ENCODE results near the gene AGAP1. TPM values are rescaled to one million over a fixed set of nuclear protein-coding genes. Genes with fewer than 3 reads are reported as not detected.

The AGAP1 gene
- total RNA-seq, 1 donor from 2014 or later, result 22.3 TPM

- DNase-seq (ENCODE audit: extremely low read depth, low read depth, low spot score), result no peak
These were observed 280.5 kb downstream of the AGAP1 start for GRCh38 chr2:235774153-235774870.

- no peak for DNase-seq (ENCODE audit: extremely low read depth, low read depth, low spot score)
These were observed 282.7 kb downstream of the AGAP1 start for GRCh38 chr2:235776531-235776930.

- DNase-seq (ENCODE audit: extremely low read depth, low read depth, low spot score), result no peak
These were observed 285.6 kb downstream of the AGAP1 start for GRCh38 chr2:235779444-235779896.

GRCh38 chr2:235780401-235780800 lies 286.6 kb downstream of the AGAP1 start:
- no peak for DNase-seq (ENCODE audit: extremely low read depth, low read depth, low spot score)

- DNase-seq (ENCODE audit: extremely low read depth, low read depth, low spot score), result no peak
These were observed 287.9 kb downstream of the AGAP1 start for GRCh38 chr2:235781775-235782174.

GRCh38 chr2:235784788-235785187 lies 290.9 kb downstream of the AGAP1 start:
- no peak for DNase-seq (ENCODE audit: extremely low read depth, low read depth, low spot score)

- no peak for DNase-seq (ENCODE audit: extremely low read depth, low read depth, low spot score)
These were observed 295.7 kb downstream of the AGAP1 start for GRCh38 chr2:235789552-235789951.

- no peak for DNase-seq (ENCODE audit: extremely low read depth, low read depth, low spot score)
These were observed 299.4 kb downstream of the AGAP1 start for GRCh38 chr2:235793163-235793752.

- no peak for DNase-seq (ENCODE audit: extremely low read depth, low read depth, low spot score)
These were observed 305.4 kb downstream of the AGAP1 start for GRCh38 chr2:235799281-235799680.

- DNase-seq (ENCODE audit: extremely low read depth, low read depth, low spot score), result no peak
These were observed 308.7 kb downstream of the AGAP1 start for GRCh38 chr2:235802542-235802941.

GRCh38 chr2:235803028-235803427 lies 309.2 kb downstream of the AGAP1 start:
- DNase-seq (ENCODE audit: extremely low read depth, low read depth, low spot score), result no peak

GRCh38 chr2:235804676-235805075 lies 310.8 kb downstream of the AGAP1 start:
- DNase-seq (ENCODE audit: extremely low read depth, low read depth, low spot score), result no peak

- no peak for DNase-seq (ENCODE audit: extremely low read depth, low read depth, low spot score)
These were observed 313.3 kb downstream of the AGAP1 start for GRCh38 chr2:235806986-235807750.

- DNase-seq (ENCODE audit: extremely low read depth, low read depth, low spot score), result no peak
These were observed 314.5 kb downstream of the AGAP1 start for GRCh38 chr2:235808366-235808765.

- no peak for DNase-seq (ENCODE audit: extremely low read depth, low read depth, low spot score)
These were observed 316.4 kb downstream of the AGAP1 start for GRCh38 chr2:235810252-235810651.

GRCh38 chr2:235810846-235811245 lies 317.0 kb downstream of the AGAP1 start:
- no peak for DNase-seq (ENCODE audit: extremely low read depth, low read depth, low spot score)

GRCh38 chr2:235811446-235812184 lies 317.8 kb downstream of the AGAP1 start:
- no peak for DNase-seq (ENCODE audit: extremely low read depth, low read depth, low spot score)

GRCh38 chr2:235812185-235812665 lies 318.4 kb downstream of the AGAP1 start:
- DNase-seq (ENCODE audit: extremely low read depth, low read depth, low spot score), result no peak

- DNase-seq (ENCODE audit: extremely low read depth, low read depth, low spot score), result no peak
These were observed 319.6 kb downstream of the AGAP1 start for GRCh38 chr2:235813398-235813797.

GRCh38 chr2:235820571-235820970 lies 326.7 kb downstream of the AGAP1 start:
- DNase-seq (ENCODE audit: extremely low read depth, low read depth, low spot score), result no peak

- no peak for DNase-seq (ENCODE audit: extremely low read depth, low read depth, low spot score)
These were observed 330.5 kb downstream of the AGAP1 start for GRCh38 chr2:235824331-235824730.

Measured in glomerular endothelial cell (primary cell).